GM18520 (cell line): ENCODE measurements around the gene GET4.
"Not testable (repeated sequence)": the region's sequence is repeated elsewhere in the genome, so short reads cannot be mapped to it uniquely, and the experiment has no call there.

ENCODE experiments used
- ATAC-seq: cut with Tn5 transposase; IDR thresholded peaks from one replicate; pipeline ENCODE4 v1.9.1; 2021; ENCODE audit not compliant: unreplicated experiment

GET4 gene

GRCh38 chr7:845091-845490 is 31.3 kb upstream of the GET4 start:
- ATAC-seq, result no peak

DNA sequence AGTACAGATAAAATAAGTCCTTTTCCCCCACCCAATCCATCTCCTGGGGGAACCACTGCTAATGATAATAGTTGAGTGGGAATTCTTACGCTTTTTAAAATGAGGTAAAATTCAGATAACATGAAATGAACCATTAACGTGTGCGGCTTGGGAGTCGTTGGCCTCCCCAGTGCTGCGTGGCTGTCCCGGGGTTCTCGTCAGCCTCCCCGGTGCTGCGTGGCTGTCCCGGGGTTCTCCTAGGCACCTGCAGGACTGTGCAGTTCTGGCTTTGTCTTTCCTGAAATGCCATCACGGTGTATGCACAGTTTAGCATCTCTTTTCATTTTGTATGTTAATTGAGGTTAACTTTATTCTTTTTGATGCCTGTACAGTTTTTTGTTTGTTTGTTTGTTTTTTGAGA is 30.6 kb upstream of the GET4 start:
- ATAC-seq, result no peak

DNA sequence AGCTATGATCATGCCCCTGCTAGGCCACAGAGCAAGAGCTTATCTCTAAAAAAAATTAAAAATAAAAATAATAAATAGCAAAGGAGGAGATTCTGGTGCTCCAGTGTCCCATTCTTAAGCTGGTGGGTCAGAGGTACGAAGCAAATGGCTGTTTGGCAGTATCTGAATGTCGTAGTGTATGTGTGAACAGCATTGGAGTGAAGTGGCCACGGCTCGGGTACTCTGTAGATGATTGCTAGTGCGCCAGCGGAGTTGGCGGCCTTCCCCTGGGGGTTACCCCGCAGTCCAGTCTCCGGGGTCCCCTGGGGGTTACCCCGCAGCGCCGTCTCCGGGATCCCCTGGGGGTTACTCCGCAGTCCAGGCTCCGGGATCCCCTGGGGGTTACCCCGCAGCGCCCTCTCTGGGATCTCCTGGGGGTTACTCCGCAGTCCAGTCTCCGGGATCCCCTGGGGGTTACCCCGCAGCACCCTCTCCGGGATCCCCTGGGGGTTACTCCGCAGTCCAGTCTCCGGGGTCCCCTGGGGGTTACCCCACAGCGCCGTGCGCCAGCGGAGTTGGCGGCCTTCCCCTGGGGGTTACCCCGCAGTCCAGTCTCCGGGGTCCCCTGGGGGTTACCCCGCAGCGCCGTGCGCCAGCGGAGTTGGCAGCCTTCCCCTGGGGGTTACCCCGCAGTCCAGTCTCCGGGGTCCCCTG is 29.2 kb upstream of the GET4 start:
- ATAC-seq, result not testable (repeated sequence)

GRCh38 chr7:847728-848127 is 28.6 kb upstream of the GET4 start:
- ATAC-seq, result not testable (repeated sequence)

GRCh38 chr7:849145-849544 is 27.2 kb upstream of the GET4 start:
- ATAC-seq, result no peak

- ATAC-seq, result no peak
These were observed 26.6 kb upstream of the GET4 start for GRCh38 chr7:849781-850180.

GRCh38 chr7:851204-851603 is 25.1 kb upstream of the GET4 start:
- ATAC-seq, result no peak

- ATAC-seq, result no peak
These were observed 22.8 kb upstream of the GET4 start for GRCh38 chr7:853366-854117.

GRCh38 chr7:854118-854775 is 22.1 kb upstream of the GET4 start:
- ATAC-seq, result no peak

DNA sequence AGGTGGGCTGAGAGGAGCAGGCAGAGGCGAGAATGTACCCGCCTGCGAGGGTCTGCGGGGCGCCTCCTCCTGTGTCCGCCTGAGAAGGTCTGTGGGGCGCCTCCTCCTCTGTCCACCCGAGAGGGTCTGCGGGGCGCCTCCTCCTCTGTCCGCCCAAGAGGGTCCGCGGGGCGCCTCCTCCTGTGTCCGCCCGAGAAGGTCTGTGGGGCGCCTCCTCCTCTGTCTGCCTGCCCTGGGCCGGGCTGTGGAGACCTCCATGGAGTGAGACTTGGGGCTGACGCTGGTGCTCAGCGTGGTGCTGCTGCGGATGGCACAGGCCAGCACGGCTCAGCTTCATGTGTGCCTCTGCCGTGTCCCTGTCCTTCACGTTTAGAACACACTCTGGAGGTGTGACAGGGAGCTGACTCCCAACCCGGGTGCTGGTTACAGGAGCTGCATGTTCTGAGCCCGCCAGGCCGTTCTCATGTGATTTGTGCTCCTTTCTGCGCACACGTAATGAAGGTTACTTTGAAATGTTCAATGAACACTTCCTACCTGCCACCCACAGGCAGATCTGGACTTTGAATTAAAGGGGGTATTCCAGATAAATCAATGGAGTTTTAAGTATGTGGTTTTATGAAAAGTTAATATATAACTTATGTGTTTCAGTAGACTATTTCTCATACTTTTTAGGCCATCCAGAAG is 20.5 kb upstream of the GET4 start:
- ATAC-seq, result no peak

- ATAC-seq, result no peak
These were observed 19.8 kb upstream of the GET4 start for GRCh38 chr7:856444-857095.

GRCh38 chr7:857661-858060 is 18.7 kb upstream of the GET4 start:
- ATAC-seq, result no peak

- ATAC-seq, result no peak
These were observed 16.9 kb upstream of the GET4 start for GRCh38 chr7:859359-860030.

GRCh38 chr7:860149-860548 is 16.2 kb upstream of the GET4 start:
- no peak for ATAC-seq

DNA sequence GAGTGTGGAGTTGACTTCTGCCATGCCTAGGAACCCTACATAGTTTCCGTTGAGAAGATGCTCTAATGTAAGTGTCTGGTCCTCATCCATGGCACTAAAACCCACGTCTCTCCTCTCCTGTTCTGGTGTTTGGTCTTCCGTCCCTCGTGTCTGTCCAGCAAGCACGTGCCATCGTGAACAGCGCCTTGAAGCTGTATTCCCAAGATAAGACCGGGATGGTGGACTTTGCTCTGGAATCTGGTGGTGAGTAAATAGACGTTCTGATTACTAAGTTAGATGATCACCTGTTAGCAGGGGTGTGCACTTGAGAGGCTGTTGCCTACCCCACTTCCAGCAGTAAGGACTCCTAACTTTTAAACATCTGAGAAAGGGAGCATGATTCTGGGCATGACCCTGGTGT is 15.1 kb upstream of the GET4 start:
- no peak for ATAC-seq

- no peak for ATAC-seq
These were observed 14.2 kb upstream of the GET4 start for GRCh38 chr7:862157-862556.

GRCh38 chr7:863106-863505 is 13.2 kb upstream of the GET4 start:
- ATAC-seq, result no peak

DNA sequence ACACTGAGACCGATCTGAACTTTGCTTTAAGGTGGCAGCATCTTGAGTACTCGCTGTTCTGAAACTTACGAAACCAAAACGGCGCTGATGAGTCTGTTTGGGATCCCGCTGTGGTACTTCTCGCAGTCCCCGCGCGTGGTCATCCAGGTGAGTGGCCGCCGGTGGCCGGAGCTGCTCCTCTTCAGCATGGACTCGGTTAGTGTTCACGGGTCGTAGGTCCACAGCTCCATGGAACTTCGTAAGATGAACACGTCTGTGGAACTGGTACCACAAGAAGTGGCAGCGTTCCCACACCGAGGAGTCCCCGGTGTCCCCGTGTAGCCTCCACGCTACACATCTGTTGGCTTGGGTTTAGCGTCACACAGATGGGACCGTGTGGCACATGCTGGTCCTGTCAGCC is 10.4 kb upstream of the GET4 start:
- ATAC-seq, result no peak

GRCh38 chr7:867001-867405 is 9.4 kb upstream of the GET4 start:
- ATAC-seq, result no peak

DNA sequence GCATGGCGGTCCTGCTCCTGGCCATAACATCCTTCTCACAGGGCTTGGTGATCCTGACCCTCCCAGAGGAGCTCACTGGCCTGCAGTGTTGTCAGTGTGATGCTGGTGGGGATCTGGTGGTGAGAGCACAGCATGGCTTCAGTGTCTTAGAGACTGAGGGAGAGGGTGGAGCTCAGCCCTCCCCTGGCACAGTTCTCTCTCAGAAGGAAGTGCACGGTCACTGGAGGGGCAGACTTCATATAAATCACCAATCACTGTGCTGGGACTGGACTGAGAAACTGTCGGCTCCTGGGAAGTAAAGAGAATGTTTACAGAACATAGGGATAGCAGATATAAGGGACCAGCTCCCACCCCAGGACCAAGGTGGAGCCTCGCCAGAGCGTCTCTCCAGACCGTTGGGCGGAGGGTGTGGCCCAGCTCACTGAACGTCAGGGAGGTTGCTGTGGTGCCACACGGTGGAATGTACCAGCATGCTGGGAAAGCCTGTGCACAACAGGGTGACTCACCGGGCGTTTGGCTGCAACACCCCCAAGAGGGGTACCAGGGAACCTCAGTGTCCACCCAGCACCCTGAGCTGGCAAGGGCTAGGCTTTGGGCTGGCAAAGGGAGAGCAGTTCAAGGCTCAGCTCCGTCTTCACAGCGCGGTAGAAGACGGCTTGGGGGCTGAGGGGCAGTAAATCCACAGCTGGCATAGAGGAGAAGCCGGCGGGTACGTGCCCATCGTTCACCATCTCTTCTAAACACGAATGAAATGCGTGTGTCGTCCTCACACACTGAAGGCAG is 8.8 kb upstream of the GET4 start:
- ATAC-seq, result no peak
